ENCODE results near the gene ARL4D.
A peak's percentile ranks its signal among the peaks of the same experiment; 100 is the strongest.
"Not testable (repeated sequence)": the region's sequence is repeated elsewhere in the genome, so short reads cannot be mapped to it uniquely, and the experiment has no call there.

Gene ARL4D

DNA sequence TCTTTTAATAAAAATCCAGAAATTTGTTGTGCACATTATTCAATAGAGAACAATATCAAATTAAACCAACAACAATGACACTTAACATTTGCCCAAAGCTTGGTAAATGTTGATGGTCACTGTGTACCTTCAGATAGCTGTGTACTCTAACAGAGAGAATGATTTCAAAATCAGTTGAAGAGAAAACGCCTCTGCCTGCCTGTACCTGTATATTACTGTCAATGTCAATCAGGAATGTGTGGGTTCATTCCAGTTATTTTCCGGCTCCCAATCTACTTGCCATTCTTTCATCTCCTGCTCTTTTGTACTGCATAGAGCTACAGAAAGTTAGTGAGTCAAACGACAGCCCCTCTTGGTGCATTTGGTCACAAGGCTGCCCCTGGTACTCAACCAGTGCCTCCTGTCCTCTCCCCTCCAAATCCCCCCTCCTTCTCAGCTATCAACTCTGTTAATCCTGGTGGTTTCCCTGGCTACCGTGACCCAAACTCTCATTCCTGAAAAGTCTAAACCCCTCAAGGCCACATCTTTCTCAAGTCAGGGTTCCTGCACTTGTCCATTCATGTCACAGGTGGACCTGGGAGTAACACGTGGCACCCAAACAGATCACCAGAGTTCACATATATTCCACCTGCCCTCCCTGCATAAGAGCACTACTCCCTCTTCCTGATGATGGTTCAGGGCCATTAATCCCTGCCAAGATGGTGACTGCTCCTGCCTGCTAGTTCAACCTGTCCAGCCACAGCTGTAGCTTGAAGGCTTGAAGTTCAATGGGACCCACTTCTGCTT lies 13.6 kb upstream of the ARL4D start:
- TF ChIP-seq, protein P1, sequence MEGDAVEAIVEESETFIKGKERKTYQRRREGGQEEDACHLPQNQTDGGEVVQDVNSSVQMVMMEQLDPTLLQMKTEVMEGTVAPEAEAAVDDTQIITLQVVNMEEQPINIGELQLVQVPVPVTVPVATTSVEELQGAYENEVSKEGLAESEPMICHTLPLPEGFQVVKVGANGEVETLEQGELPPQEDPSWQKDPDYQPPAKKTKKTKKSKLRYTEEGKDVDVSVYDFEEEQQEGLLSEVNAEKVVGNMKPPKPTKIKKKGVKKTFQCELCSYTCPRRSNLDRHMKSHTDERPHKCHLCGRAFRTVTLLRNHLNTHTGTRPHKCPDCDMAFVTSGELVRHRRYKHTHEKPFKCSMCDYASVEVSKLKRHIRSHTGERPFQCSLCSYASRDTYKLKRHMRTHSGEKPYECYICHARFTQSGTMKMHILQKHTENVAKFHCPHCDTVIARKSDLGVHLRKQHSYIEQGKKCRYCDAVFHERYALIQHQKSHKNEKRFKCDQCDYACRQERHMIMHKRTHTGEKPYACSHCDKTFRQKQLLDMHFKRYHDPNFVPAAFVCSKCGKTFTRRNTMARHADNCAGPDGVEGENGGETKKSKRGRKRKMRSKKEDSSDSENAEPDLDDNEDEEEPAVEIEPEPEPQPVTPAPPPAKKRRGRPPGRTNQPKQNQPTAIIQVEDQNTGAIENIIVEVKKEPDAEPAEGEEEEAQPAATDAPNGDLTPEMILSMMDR (conservative IDR thresholded peaks at IDR 0.05; ENCODE audit: low read depth, low read length): no peak
- no peak overlapping the region for H3K4me3 ChIP-seq (ENCODE audit: low read length)
- DNase-seq (ENCODE audit: low read depth): no peak

DNA sequence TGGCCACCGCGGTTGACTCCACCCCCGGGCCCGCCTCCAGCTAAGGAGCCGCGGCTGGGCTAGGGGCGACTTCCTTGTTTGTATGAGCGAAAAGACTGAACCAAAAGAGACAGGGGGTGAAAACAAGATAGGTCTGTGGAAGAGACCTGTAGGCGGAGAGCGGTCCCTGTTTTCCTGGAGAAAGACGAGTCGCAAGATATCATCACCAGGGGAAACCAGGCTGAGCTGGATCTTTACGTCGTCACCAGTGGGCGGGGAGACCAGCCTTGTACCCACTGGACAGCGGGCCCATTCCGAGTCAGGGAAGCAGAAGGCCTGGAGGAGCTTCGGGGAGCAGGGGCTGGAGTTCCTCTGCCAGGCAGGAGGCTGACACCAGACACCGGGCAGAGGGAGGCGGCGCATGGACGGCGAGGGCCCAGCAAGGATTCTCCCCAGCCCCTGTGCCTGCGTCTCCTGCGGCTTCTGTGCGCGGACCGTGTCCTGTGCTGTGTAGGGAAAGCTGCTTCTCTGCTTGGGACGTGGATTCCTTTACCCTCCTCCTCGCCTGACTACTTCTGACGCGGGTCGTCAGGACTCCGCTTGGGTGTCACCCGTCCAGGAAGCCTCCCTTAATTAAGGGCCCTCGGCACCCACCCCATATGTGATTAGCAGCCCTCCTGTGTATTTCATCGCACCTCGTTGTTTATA lies 10.3 kb upstream of the ARL4D start:
- TF ChIP-seq, protein P1 (conservative IDR thresholded peaks at IDR 0.05; ENCODE audit: low read depth, low read length): no peak
- DNase-seq (ENCODE audit: low read depth): peak; percentile 59
- H3K4me3 ChIP-seq (ENCODE audit: low read length): peak overlapping the region; percentile 59

DNA sequence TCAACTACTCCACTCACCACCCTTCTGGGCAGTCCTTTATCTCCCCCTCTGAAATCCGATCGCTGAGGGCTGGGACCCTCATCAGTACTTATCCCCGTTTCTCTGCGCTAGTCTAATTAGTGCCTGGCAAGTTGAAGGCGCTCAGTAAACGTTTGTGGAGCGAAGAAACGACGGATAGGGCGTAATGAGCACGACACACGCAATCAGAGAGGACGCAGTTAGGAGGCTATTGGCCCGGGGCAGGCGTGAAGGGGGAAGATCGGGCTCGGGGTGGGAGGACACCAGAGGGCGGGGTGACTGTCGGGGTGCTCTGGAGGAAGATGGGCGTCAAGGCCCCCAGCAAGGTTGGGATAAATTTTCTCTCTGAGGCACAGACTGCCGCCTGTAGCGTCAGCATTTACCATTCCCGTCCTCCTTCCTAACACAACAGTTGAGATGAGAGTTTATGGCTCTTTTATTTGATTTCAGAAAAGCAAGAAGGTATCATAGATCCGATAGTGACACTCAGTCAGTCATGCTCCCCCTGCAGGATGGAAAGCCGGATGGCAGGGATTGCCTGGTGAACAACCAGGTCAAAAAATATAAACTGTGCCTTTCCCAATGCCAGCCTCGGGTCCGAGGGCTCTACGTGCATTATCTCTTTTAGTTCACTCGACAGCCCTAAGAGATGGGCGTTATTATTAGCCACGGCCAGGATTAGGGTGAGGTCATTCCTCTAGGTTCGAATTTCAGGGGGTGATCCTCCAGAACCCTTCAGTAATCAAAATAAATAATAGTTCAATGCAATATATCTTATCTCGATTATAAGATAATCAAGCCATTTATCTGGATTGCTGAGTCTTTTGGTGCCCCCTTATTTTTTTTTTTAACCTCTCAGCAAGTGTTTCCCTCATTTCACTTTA lies 9.5 kb upstream of the ARL4D start:
- no peak for DNase-seq (ENCODE audit: low read depth)
- peak overlapping the region; percentile 59 for H3K4me3 ChIP-seq (ENCODE audit: low read length)
- TF ChIP-seq, protein P1 (conservative IDR thresholded peaks at IDR 0.05; ENCODE audit: low read depth, low read length): peak; percentile 96

DNA sequence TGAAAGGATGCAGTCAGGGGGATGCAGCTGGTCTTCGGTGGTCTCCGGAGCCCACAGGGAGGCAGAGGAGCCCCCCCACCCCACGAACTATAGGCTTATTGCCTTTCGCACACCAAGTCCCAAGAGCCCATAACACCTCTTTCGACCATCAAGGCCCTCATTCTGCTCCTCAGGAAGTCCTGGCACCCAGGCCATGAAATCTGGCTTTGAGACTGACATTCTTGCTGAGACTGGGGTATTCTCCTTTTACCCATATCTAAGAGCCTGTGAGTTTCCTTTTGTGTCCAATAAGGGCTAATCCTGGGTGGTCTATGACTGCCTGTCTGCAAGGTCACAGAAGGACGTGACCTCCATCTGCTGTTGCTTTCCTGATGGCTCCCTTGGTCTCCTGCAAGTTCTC lies 6.4 kb upstream of the ARL4D start:
- TF ChIP-seq, protein P1 (conservative IDR thresholded peaks at IDR 0.05; ENCODE audit: low read depth, low read length): no peak
- DNase-seq (ENCODE audit: low read depth): no peak
- no peak overlapping the region for H3K4me3 ChIP-seq (ENCODE audit: low read length)

DNA sequence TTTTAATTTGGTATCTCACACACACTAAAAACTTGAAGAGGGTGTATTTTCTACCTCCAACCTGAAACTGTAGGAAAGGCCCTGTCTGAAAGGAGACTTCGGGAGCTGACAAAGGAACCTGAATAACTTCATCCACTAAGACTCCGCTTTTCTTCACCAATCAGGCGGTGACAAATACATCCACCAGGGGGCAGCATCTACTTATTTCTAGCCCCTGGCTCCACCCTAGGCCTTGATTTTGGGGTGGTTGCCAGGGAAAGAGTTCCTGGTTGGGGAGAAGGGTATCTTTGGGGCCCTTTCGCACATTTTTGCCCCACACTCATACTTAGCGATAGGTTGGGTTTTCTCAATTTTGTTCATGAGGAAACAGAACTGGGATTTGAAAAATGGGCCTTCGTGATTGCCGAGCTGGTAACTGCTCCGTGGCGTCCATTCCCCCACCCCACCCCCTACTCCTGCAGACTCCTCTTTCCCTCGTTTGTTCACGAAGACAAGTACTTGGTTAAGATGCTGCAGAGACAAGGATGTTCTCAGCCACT lies 4.8 kb upstream of the ARL4D start:
- H3K4me3 ChIP-seq (ENCODE audit: low read length): no peak overlapping the region
- DNase-seq (ENCODE audit: low read depth): no peak
- TF ChIP-seq, protein P1 (conservative IDR thresholded peaks at IDR 0.05; ENCODE audit: low read depth, low read length): peak; percentile 86

DNA sequence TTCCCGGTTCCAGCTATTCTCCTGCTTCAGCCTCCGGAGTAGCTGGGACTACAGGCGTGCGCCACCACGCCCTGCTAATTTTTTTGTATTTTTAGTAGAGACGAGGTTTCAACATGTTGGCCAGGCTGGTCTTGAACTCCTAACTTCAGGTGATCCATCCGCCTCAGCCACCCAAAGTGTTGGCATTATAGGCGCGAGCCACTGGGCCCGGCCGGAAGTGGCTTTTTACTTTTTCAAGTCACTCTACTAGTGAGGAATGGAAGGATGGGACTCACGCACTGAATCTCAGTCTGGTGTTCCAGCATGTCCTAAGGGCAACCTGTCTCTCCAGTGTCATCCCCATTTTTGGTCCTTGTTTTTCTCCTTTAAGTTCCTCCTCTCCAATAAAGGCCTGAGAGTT lies 4.1 kb upstream of the ARL4D start:
- H3K4me3 ChIP-seq (ENCODE audit: low read length); DNase-seq (ENCODE audit: low read depth): not testable (repeated sequence)

DNA sequence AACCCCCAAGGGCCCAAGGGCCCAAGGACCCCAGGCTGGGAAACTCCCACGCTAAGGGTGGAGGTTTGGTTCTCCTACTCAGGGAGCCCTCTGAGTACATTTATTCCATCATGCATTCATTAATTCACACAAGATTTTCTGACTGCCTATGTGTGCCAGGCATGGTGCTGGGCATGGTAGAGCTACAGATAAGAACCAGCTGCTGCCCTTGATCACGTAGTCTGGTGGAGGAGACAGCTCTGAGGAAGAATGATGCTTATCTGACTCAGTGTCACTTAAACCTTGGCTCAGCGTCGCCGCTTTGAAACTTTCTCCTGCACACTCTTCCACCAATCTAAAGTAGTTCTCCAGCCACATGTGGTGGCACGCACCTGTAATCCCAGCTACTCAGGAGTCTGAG lies 3.6 kb upstream of the ARL4D start:
- DNase-seq (ENCODE audit: low read depth): no peak
- TF ChIP-seq, protein P1 (conservative IDR thresholded peaks at IDR 0.05; ENCODE audit: low read depth, low read length): no peak
- no peak overlapping the region for H3K4me3 ChIP-seq (ENCODE audit: low read length)

All from retinal pigment epithelial cell (primary cell).